ENCODE data around the gene NOTCH1.

DNA sequence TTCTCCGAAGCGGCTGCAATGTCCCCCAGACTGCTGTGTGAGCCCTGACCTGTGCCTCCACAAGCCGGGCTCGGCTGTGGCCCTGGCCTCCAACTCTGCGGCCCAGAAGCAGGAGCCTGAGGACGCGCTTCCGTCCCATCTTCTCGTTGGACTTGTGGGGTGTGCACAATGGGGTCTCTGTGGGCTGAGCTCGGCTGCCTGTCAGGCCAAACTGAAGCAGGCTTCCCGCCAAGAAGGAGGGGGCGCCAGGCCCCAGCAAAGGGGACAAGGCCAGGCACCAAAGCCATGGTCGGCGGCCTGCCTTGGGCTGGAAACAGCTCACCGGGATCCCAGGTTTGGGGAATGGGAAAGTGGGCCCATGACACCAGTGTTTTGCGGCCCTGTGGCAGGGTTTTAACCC, 4.1 kb downstream of the NOTCH1 start:
- TF ChIP-seq ZNF501 (tag by site-specific recombination; IDR thresholded peaks at IDR 0.05): no peak
- TF ChIP-seq, protein P1, sequence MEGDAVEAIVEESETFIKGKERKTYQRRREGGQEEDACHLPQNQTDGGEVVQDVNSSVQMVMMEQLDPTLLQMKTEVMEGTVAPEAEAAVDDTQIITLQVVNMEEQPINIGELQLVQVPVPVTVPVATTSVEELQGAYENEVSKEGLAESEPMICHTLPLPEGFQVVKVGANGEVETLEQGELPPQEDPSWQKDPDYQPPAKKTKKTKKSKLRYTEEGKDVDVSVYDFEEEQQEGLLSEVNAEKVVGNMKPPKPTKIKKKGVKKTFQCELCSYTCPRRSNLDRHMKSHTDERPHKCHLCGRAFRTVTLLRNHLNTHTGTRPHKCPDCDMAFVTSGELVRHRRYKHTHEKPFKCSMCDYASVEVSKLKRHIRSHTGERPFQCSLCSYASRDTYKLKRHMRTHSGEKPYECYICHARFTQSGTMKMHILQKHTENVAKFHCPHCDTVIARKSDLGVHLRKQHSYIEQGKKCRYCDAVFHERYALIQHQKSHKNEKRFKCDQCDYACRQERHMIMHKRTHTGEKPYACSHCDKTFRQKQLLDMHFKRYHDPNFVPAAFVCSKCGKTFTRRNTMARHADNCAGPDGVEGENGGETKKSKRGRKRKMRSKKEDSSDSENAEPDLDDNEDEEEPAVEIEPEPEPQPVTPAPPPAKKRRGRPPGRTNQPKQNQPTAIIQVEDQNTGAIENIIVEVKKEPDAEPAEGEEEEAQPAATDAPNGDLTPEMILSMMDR (tag by site-specific recombination; IDR thresholded peaks at IDR 0.05): no peak
- no peak for TF ChIP-seq ZFP41 (tag by site-specific recombination; IDR thresholded peaks at IDR 0.05; ENCODE audit: borderline replicate concordance)
- no peak for TF ChIP-seq BCL11A (tag by site-specific recombination; IDR thresholded peaks at IDR 0.05; ENCODE audit: low read depth)
- no peak for TF ChIP-seq ZNF239 (tag by site-specific recombination; IDR thresholded peaks at IDR 0.05)
- TF ChIP-seq ZNF561 (tag by site-specific recombination; IDR thresholded peaks at IDR 0.05; ENCODE audit: borderline replicate concordance): no peak
- TF ChIP-seq, protein P2, sequence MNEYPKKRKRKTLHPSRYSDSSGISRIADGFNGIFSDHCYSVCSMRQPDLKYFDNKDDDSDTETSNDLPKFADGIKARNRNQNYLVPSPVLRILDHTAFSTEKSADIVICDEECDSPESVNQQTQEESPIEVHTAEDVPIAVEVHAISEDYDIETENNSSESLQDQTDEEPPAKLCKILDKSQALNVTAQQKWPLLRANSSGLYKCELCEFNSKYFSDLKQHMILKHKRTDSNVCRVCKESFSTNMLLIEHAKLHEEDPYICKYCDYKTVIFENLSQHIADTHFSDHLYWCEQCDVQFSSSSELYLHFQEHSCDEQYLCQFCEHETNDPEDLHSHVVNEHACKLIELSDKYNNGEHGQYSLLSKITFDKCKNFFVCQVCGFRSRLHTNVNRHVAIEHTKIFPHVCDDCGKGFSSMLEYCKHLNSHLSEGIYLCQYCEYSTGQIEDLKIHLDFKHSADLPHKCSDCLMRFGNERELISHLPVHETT (tag by site-specific recombination; IDR thresholded peaks at IDR 0.05): no peak
- TF ChIP-seq, protein P3, sequence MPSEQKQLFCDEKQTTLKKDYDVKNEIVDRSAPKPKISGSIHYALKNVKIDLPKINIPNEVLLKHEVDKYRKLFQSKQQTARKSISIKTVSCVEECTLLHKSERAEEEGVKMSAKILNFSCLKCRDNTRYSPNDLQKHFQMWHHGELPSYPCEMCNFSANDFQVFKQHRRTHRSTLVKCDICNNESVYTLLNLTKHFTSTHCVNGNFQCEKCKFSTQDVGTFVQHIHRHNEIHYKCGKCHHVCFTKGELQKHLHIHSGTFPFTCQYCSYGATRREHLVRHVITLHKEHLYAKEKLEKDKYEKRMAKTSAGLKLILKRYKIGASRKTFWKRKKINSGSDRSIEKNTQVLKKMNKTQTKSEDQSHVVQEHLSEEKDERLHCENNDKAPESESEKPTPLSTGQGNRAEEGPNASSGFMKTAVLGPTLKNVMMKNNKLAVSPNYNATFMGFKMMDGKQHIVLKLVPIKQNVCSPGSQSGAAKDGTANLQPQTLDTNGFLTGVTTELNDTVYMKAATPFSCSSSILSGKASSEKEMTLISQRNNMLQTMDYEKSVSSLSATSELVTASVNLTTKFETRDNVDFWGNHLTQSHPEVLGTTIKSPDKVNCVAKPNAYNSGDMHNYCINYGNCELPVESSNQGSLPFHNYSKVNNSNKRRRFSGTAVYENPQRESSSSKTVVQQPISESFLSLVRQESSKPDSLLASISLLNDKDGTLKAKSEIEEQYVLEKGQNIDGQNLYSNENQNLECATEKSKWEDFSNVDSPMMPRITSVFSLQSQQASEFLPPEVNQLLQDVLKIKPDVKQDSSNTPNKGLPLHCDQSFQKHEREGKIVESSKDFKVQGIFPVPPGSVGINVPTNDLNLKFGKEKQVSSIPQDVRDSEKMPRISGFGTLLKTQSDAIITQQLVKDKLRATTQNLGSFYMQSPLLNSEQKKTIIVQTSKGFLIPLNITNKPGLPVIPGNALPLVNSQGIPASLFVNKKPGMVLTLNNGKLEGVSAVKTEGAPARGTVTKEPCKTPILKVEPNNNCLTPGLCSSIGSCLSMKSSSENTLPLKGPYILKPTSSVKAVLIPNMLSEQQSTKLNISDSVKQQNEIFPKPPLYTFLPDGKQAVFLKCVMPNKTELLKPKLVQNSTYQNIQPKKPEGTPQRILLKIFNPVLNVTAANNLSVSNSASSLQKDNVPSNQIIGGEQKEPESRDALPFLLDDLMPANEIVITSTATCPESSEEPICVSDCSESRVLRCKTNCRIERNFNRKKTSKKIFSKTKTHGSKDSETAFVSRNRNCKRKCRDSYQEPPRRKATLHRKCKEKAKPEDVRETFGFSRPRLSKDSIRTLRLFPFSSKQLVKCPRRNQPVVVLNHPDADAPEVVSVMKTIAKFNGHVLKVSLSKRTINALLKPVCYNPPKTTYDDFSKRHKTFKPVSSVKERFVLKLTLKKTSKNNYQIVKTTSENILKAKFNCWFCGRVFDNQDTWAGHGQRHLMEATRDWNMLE (tag by site-specific recombination; conservative IDR thresholded peaks at IDR 0.05; ENCODE audit: low read depth): no peak
- TF ChIP-seq ZNF660 (tag by site-specific recombination; IDR thresholded peaks at IDR 0.05): no peak
- TF ChIP-seq, protein P4, sequence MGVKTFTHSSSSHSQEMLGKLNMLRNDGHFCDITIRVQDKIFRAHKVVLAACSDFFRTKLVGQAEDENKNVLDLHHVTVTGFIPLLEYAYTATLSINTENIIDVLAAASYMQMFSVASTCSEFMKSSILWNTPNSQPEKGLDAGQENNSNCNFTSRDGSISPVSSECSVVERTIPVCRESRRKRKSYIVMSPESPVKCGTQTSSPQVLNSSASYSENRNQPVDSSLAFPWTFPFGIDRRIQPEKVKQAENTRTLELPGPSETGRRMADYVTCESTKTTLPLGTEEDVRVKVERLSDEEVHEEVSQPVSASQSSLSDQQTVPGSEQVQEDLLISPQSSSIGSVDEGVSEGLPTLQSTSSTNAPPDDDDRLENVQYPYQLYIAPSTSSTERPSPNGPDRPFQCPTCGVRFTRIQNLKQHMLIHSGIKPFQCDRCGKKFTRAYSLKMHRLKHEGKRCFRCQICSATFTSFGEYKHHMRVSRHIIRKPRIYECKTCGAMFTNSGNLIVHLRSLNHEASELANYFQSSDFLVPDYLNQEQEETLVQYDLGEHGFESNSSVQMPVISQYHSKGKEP (tag by site-specific recombination; IDR thresholded peaks at IDR 0.05): no peak
- no peak for TF ChIP-seq ZFP69B (tag by site-specific recombination; IDR thresholded peaks at IDR 0.05)
- TF ChIP-seq, protein P5, sequence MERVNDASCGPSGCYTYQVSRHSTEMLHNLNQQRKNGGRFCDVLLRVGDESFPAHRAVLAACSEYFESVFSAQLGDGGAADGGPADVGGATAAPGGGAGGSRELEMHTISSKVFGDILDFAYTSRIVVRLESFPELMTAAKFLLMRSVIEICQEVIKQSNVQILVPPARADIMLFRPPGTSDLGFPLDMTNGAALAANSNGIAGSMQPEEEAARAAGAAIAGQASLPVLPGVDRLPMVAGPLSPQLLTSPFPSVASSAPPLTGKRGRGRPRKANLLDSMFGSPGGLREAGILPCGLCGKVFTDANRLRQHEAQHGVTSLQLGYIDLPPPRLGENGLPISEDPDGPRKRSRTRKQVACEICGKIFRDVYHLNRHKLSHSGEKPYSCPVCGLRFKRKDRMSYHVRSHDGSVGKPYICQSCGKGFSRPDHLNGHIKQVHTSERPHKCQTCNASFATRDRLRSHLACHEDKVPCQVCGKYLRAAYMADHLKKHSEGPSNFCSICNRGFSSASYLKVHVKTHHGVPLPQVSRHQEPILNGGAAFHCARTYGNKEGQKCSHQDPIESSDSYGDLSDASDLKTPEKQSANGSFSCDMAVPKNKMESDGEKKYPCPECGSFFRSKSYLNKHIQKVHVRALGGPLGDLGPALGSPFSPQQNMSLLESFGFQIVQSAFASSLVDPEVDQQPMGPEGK (tag by site-specific recombination; IDR thresholded peaks at IDR 0.05): no peak
